B cell (primary cell): ENCODE data around the gene M6PR. TPM values are rescaled to one million over a fixed set of nuclear protein-coding genes. Genes with fewer than 3 reads are reported as not detected.

Experiments
- ATAC-seq: fragments of 200-7000 bp; cut with Tn5 transposase; one replicate; pipeline ENCODE4 v1.10.0; 2021; ENCODE audit warnings: low read depth, mild to moderate bottlenecking, moderate number of reproducible peaks, moderate library complexity
- CTCF ChIA-PET: fragments of 350-600 bp; sonication (Branson Sonifier 250); formaldehyde crosslinking; loops from one replicate; lab custom pipeline; 2021; ENCODE audit warnings: antibody characterized with exemption, inconsistent platforms; lab: Charles Lee
- POLR2A ChIA-PET: fragments of 350-600 bp; sonication (Branson Sonifier 250); formaldehyde crosslinking; loops from one replicate; lab custom pipeline; 2021; ENCODE audit warnings: antibody characterized with exemption; lab: Charles Lee
- DNase-seq: peaks from one replicate; pipeline ENCODE4 v3.0.0; 2013
- H2AFZ ChIP-seq: 2 replicates; pipeline ENCODE4 v1.6.1; 2012; ENCODE audit warnings: mild to moderate bottlenecking, low read depth, low read length; ENCODE audit not compliant: insufficient read depth, poor library complexity, severe bottlenecking
- H3K27ac ChIP-seq, 2 donors: 1 replicate in 1 of 2; 2 replicates in 1 of 2; pipeline ENCODE4 v1.5.1; 2012 to 2013; ENCODE audit warnings: low read length in 2 of 2, mild to moderate bottlenecking in 2 of 2, moderate library complexity in 1 of 2
- H3K27me3 ChIP-seq, 4 experiments: fragments of 200-600 bp in 1 of 4; sonication (generic) in 1 of 4; replicated peaks in 1 of 4; 1 replicate in 2 of 4; 2 replicates in 2 of 4; pipeline versions ENCODE4 v1.6.1 to v1.7.0; 2013 to 2016; ENCODE audit warnings: low read length in 3 of 4, mild to moderate bottlenecking in 2 of 4, mixed read lengths in 1 of 4, moderate library complexity in 1 of 4; ENCODE audit not compliant: insufficient read depth in 4 of 4, control insufficient read depth in 3 of 4; ENCODE audit errors: control extremely low read depth in 1 of 4
- H3K36me3 ChIP-seq, 2 experiments: replicated peaks in 1 of 2; 1 replicate in 1 of 2; 2 replicates in 1 of 2; pipeline versions ENCODE4 v1.6.1 to v1.7.1; 2013; ENCODE audit warnings: low read length in 1 of 2; ENCODE audit not compliant: insufficient read depth in 2 of 2, control insufficient read depth in 1 of 2; ENCODE audit errors: control extremely low read depth in 1 of 2, extremely low read depth in 1 of 2
- H3K4me1 ChIP-seq, 2 donors: fragments of 200-600 bp in 1 of 2; sonication (generic) in 1 of 2; 1 replicate in 1 of 2; 2 replicates in 1 of 2; pipeline versions ENCODE4 v1.5.1 to v1.6.1; 2013 to 2017; ENCODE audit warnings: low read length in 2 of 2; ENCODE audit not compliant: control insufficient read depth in 2 of 2, insufficient read depth in 2 of 2
- H3K4me2 ChIP-seq: replicated peaks from 2 replicates; pipeline ENCODE3; 2012; ENCODE audit warnings: mild to moderate bottlenecking, low read depth, low read length; ENCODE audit not compliant: poor library complexity, severe bottlenecking
- H3K4me3 ChIP-seq, 5 experiments: fragments of 200-600 bp in 1 of 5; sonication (generic) in 1 of 5; 1 replicate in 3 of 5; 2 replicates in 2 of 5; pipeline versions ENCODE4 v1.5.1 to v1.7.0; 2011 to 2016; ENCODE audit warnings: low read length in 4 of 5, mild to moderate bottlenecking in 4 of 5, low read depth in 2 of 5, control low read depth in 1 of 5, moderate library complexity in 1 of 5; ENCODE audit not compliant: insufficient read depth in 1 of 5; ENCODE audit errors: control extremely low read depth in 1 of 5, extremely low read depth in 1 of 5
- H3K79me2 ChIP-seq: fragments of 200-600 bp; sonication (generic); one replicate; pipeline ENCODE4 v1.6.0; 2016; ENCODE audit warnings: low read length; ENCODE audit not compliant: control insufficient read depth, insufficient read depth
- H3K9ac ChIP-seq: fragments of 200-600 bp; sonication (generic); 2 replicates; pipeline ENCODE4 v1.6.1; 2017; ENCODE audit warnings: mild to moderate bottlenecking, low read length, moderate library complexity
- H3K9me3 ChIP-seq, 3 donors: one replicate each; pipeline versions ENCODE4 v1.6.1 to v1.7.1; 2013; ENCODE audit warnings: low read length in 2 of 3; ENCODE audit not compliant: control insufficient read depth in 2 of 3, insufficient read depth in 1 of 3; ENCODE audit errors: control extremely low read depth in 1 of 3
- H4K20me1 ChIP-seq: 2 replicates; pipeline ENCODE4 v1.6.0; 2012; ENCODE audit warnings: mild to moderate bottlenecking, low read length; ENCODE audit not compliant: insufficient read depth, control insufficient read depth, poor library complexity, severe bottlenecking
- H3K27ac Mint-ChIP-seq: one replicate; pipeline ENCODE4 v1.8.0; 2021; ENCODE audit warnings: mixed read lengths
- H3K27me3 Mint-ChIP-seq: one replicate; pipeline ENCODE4 v1.8.0; 2021; ENCODE audit warnings: mixed read lengths
- H3K4me1 Mint-ChIP-seq: one replicate; pipeline ENCODE4 v1.8.0; 2021; ENCODE audit warnings: mixed read lengths
- H3K4me3 Mint-ChIP-seq: one replicate; pipeline ENCODE4 v1.8.0; 2021; ENCODE audit warnings: mixed read lengths
- H3K9me3 Mint-ChIP-seq: one replicate; pipeline ENCODE4 v1.8.0; 2022; ENCODE audit warnings: mixed read lengths; ENCODE audit not compliant: insufficient read depth
- CTCF ChIP-seq: fragments of 200-600 bp; IDR thresholded peaks from one replicate; pipeline ENCODE4 v1.8.0; 2022; ENCODE audit warnings: antibody characterized with exemption, mild to moderate bottlenecking
- EZH2 ChIP-seq: IDR thresholded peaks from 2 replicates; pipeline ENCODE4 v1.6.1; 2012; ENCODE audit warnings: borderline replicate concordance, low read depth, mild to moderate bottlenecking, moderate library complexity, low read length; ENCODE audit not compliant: insufficient read depth, poor library complexity, severe bottlenecking
- WGBS: methylation state at CpG from one replicate; pipeline ENCODE4 v1.1.5; 2013; ENCODE audit warnings: missing lambda C conversion rate; ENCODE audit not compliant: insufficient coverage; 5-methylcytosine and 5-hydroxymethylcytosine counted together
- intact Hi-C: fragments of 100-400 bp; cut with micrococcal nuclease; formaldehyde crosslinking; loops from one replicate; pipeline ENCODE4 v1.10.0; 2022
- polyA plus RNA-seq: library from polyadenylated mRNA; depleted of rRNA; stranded (reverse); fragments of >200 nt; gene quantifications from 2 replicates; pipeline ENCODE4 v1.2.3, GENCODE V29; 2012
- total RNA-seq, 2 donors: library from RNA; stranded (reverse); fragments of 120-200 nt in 1 of 2; gene quantifications; 1 replicate in 1 of 2; 2 replicates in 1 of 2; pipeline versions ENCODE4 v1.2.3 to v1.2.4, GENCODE V29; 2013 to 2022

Gene M6PR
- total and polyA plus RNA-seq, 2 donors (not counting 1 experiment from before 2014, with no cell fraction given), result 58.8 to 204 TPM

GRCh38 chr12:8958066-8958465 is 8.6 kb upstream of the M6PR start:
- no CpG with 5 or more reads among the region's 2 CpGs for WGBS
- no peaks in the 10 kb centered on the region for H3K27me3 Mint-ChIP-seq
- Histone ChIP-seq H3K4me3 (no peak overlapping the region), H3K9me3 (peaks cover 0 to 6% (median 0%) of the 10 kb centered on the region in 3 donors), H3K4me1 (no peaks in the 10 kb centered on the region), H4K20me1 (no peaks in the 10 kb centered on the region), H3K79me2 (peaks cover 6% of the 10 kb centered on the region), H3K27me3 (no peaks in the 10 kb centered on the region), H3K4me2 (no peak overlapping the region), H3K9ac (no peak overlapping the region), H3K27ac (no peak overlapping the region), H2AFZ (no peak overlapping the region), H3K36me3 (no peaks in the 10 kb centered on the region)
- H3K9me3 Mint-ChIP-seq, result no peaks in the 10 kb centered on the region
- H3K4me3 Mint-ChIP-seq, result no peak overlapping the region
- CTCF ChIA-PET, result no interaction called here
- TF ChIP-seq CTCF (no peak), EZH2 (no peak)
- no peak for DNase-seq
- H3K4me1 Mint-ChIP-seq, result no peaks in the 10 kb centered on the region
- no peak overlapping the region for H3K27ac Mint-ChIP-seq
- ATAC-seq, result no peak
- intact Hi-C loops, result loop anchor here (10.0 kb wide), 1 partner anchor 63 kb away; no protein-coding TSS in a partner anchor
- POLR2A ChIA-PET, result no interaction called here

DNA sequence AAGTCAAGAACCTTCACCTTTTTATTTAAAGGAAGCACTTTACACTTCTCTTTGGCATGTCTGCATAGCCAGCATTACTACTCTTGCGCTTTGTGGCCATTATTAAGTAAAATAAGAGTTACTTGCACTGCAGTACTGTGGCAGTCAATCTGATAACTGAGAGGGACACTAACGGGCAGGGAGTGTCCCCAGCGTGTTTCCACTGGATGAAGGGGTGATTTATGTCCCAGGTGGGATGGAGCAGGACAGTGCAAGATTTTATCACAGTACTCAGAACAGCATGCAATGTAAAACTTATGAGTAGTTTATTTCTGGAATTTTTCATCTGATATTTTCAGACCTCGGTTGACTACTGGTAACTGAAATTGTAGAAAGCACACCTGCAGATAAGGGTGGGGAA is 8.1 kb upstream of the M6PR start:
- Mint-ChIP-seq H3K4me3 (no peak overlapping the region), H3K4me1 (no peaks in the 10 kb centered on the region), H3K27me3 (no peaks in the 10 kb centered on the region), H3K27ac (no peak overlapping the region), H3K9me3 (no peaks in the 10 kb centered on the region)
- H3K9ac ChIP-seq, result no peak overlapping the region
- POLR2A ChIA-PET, result no interaction called here
- H3K9me3 ChIP-seq, result peaks cover 0 to 6% (median 0%) of the 10 kb centered on the region in 3 donors
- H3K27ac ChIP-seq, result no peak overlapping the region
- no peaks in the 10 kb centered on the region for H3K4me1 ChIP-seq
- no peaks in the 10 kb centered on the region for H4K20me1 ChIP-seq
- intact Hi-C loops, result loop anchor here (10.0 kb wide), 1 partner anchor 63 kb away; no protein-coding TSS in a partner anchor
- H2AFZ ChIP-seq, result no peak overlapping the region
- TF ChIP-seq CTCF (no peak), EZH2 (no peak)
- CTCF ChIA-PET, result no interaction called here
- H3K79me2 ChIP-seq, result peaks cover 10% of the 10 kb centered on the region
- DNase-seq, result no peak
- H3K4me3 ChIP-seq, result no peak overlapping the region
- no peaks in the 10 kb centered on the region for H3K27me3 ChIP-seq
- no peaks in the 10 kb centered on the region for H3K36me3 ChIP-seq
- no peak overlapping the region for H3K4me2 ChIP-seq
- ATAC-seq, result no peak
- no CpG with 5 or more reads among the region's 4 CpGs for WGBS
